Activated CD4-positive, alpha-beta T cell treated with anti-CD3 and anti-CD28 coated beads, Interleukin-2, amount 50 U/mL, for 24 hours (primary cell): ENCODE data around the gene PRMT6.
"Not testable (repeated sequence)": the region's sequence is repeated elsewhere in the genome, so short reads cannot be mapped to it uniquely, and the experiment has no call there.

Source experiments
- DNase-seq, 2 donors: peaks; one replicate each; pipeline ENCODE4 v3.0.0-alpha.2; 2020; ENCODE audit warnings: low read depth in 1 of 2, low spot score in 1 of 2

Gene PRMT6

GRCh38 chr1:107056426-107057196 is at the start of gene PRMT6:
Gene PRMT6 (plus strand): TSS chr1:107056674. CDS start chr1:107056716, 42 bp downstream.
- peak; percentile 67 to 76 for DNase-seq

GRCh38 chr1:107009281-107009680 is 47.2 kb upstream of the PRMT6 start:
- no peak for DNase-seq

- DNase-seq: no peak
Measured at GRCh38 chr1:107010582-107010981, 45.9 kb upstream of the PRMT6 start.

- DNase-seq: no peak
Measured at GRCh38 chr1:107016376-107016978, 40.0 kb upstream of the PRMT6 start.

- DNase-seq: no peak
Measured at GRCh38 chr1:107018445-107018844, 38.0 kb upstream of the PRMT6 start.

GRCh38 chr1:107019166-107019565 is 37.3 kb upstream of the PRMT6 start:
- DNase-seq: no peak

GRCh38 chr1:107038874-107039273 is 17.6 kb upstream of the PRMT6 start:
- not testable (repeated sequence) for DNase-seq

GRCh38 chr1:107044310-107045220 is 11.9 kb upstream of the PRMT6 start:
- not testable (repeated sequence) for DNase-seq

- no peak for DNase-seq
Measured at GRCh38 chr1:107047602-107048001, 8.9 kb upstream of the PRMT6 start.

- DNase-seq: no peak
Measured at GRCh38 chr1:107048241-107048640, 8.2 kb upstream of the PRMT6 start.

GRCh38 chr1:107051266-107051665 is 5.2 kb upstream of the PRMT6 start:
- no peak for DNase-seq

GRCh38 chr1:107055919-107056425 is 502 bp upstream of the PRMT6 start:
- not testable (repeated sequence) for DNase-seq

GRCh38 chr1:107057197-107058133 is 991 bp downstream of the PRMT6 start:
- DNase-seq: peak; percentile 15 to 24

- DNase-seq: no peak
Measured at GRCh38 chr1:107058245-107059032, 2.0 kb downstream of the PRMT6 start.

- DNase-seq: no peak
Measured at GRCh38 chr1:107061886-107062285, 5.4 kb downstream of the PRMT6 start.

- DNase-seq: no peak
Measured at GRCh38 chr1:107073493-107073892, 17.0 kb downstream of the PRMT6 start.

GRCh38 chr1:107076841-107077240 is 20.4 kb downstream of the PRMT6 start:
- no peak for DNase-seq

- no peak for DNase-seq
Measured at GRCh38 chr1:107079249-107079648, 22.8 kb downstream of the PRMT6 start.

- DNase-seq: no peak
Measured at GRCh38 chr1:107081102-107081501, 24.6 kb downstream of the PRMT6 start.

GRCh38 chr1:107091418-107091817 is 34.9 kb downstream of the PRMT6 start:
- DNase-seq: no peak
